Mammary epithelial cell (primary cell): ENCODE data around the gene CPNE5.

Experiments
- EZH2 ChIP-seq: IDR thresholded peaks from 2 replicates; pipeline ENCODE4 v1.6.1; 2012; ENCODE audit warnings: low read length, inconsistent platforms, borderline replicate concordance
- TF ChIP-seq, protein P1 (sequence below), 2 donors: IDR thresholded peaks in 1 of 2; conservative IDR thresholded peaks in 1 of 2; 2 replicates each; pipeline ENCODE4 v1.5.1; 2011 to 2012; ENCODE audit warnings: inconsistent platforms in 2 of 2, low read length in 2 of 2, mild to moderate bottlenecking in 2 of 2, control low read depth in 1 of 2, low read depth in 1 of 2; ENCODE audit not compliant: insufficient read depth in 1 of 2; ENCODE audit errors: extremely low read depth in 1 of 2

DNA sequence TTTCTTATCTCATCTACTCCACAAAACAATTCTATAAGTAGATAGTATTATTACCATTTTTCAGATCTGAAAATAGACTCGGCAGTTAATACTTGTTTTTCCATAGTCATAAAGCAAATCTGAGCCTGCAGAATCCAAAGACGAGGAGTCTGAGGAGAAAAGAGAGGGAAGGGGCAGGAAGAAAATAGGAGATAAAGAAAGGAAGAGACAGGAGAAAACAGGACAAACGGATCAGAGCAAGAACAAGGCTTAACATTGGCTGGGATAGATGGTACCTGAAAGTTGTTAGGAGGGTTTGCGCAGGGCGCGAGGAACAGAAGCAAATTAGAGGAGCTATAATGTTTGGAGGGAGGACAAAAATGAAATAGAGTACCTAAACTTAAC lies 36.0 kb upstream of the CPNE5 start:
- TF ChIP-seq EZH2: no peak
- TF ChIP-seq, protein P1, sequence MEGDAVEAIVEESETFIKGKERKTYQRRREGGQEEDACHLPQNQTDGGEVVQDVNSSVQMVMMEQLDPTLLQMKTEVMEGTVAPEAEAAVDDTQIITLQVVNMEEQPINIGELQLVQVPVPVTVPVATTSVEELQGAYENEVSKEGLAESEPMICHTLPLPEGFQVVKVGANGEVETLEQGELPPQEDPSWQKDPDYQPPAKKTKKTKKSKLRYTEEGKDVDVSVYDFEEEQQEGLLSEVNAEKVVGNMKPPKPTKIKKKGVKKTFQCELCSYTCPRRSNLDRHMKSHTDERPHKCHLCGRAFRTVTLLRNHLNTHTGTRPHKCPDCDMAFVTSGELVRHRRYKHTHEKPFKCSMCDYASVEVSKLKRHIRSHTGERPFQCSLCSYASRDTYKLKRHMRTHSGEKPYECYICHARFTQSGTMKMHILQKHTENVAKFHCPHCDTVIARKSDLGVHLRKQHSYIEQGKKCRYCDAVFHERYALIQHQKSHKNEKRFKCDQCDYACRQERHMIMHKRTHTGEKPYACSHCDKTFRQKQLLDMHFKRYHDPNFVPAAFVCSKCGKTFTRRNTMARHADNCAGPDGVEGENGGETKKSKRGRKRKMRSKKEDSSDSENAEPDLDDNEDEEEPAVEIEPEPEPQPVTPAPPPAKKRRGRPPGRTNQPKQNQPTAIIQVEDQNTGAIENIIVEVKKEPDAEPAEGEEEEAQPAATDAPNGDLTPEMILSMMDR (conservative IDR thresholded peaks at IDR 0.05 in 1 of 2, IDR thresholded peaks at IDR 0.05 in 1 of 2; ENCODE audit: extremely low read depth in 1 of 2, insufficient read depth in 1 of 2, low read depth in 1 of 2, low read length in 2 of 2): no peak
